ENCODE data around the gene TRAPPC8. TPM values are rescaled to one million over a fixed set of nuclear protein-coding genes. Genes with fewer than 3 reads are reported as not detected.
A peak's percentile ranks its signal among the peaks of the same experiment; 100 is the strongest.

TRAPPC8 gene
- total and polyA plus RNA-seq, 2 experiments from 2014 or later = 27.2 to 66.2 TPM

GRCh38 chr18:31825772-31826171 is 117.2 kb downstream of the TRAPPC8 start (continued):
- TF ChIP-seq JUNB (IDR thresholded peaks at IDR 0.05; ENCODE audit: unreplicated experiment) (no peak), ZNF331 (CRISPR knock-in tag; IDR thresholded peaks at IDR 0.05; ENCODE audit: low read depth) (no peak)

- Histone ChIP-seq H3K4me3 (no peak overlapping the region), H3K27ac (ENCODE audit: low read depth) (peak overlapping the region; percentile 9; the same call in 1 of the 2 replicates), H3K9me2 (ENCODE audit: insufficient read depth) (no peaks in the 10 kb centered on the region), H3K4me2 (no peak overlapping the region), H3K4me1 (ENCODE audit: insufficient read depth) (peaks cover 13% of the 10 kb centered on the region), H3K36me3 (ENCODE audit: insufficient read depth) (no peaks in the 10 kb centered on the region), H3F3A (replicated peaks; ENCODE audit: low read depth) (no peaks in the 10 kb centered on the region; the same call in 1 of the 2 replicates), H4K20me1 (replicated peaks; ENCODE audit: insufficient read depth) (no peaks in the 10 kb centered on the region), H3K79me2 (replicated peaks; ENCODE audit: insufficient read depth) (no peaks in the 10 kb centered on the region), H3K27me3 (ENCODE audit: insufficient read depth) (0 out of 2 replicates have a peak, but pooled peaks cover 3% of the 10 kb centered on the region), H2AFZ (no peak overlapping the region)
- Mint-ChIP-seq H3K27me3 (ENCODE audit: insufficient read depth, low read depth, poor library complexity) (peaks cover 12% of the 10 kb centered on the region), H3K27ac (no peak overlapping the region), H3K4me3 (no peak overlapping the region), H3K4me1 (peaks cover 37% of the 10 kb centered on the region), H3K36me3 (ENCODE audit: low read depth) (peaks cover 6% of the 10 kb centered on the region; the same call in 2 of the 3 replicates), H3K9me3 (peaks cover 8% of the 10 kb centered on the region; the same call in 1 of the 3 replicates)
- no peak for DNase-seq (ENCODE audit: low spot score)
- TF ChIP-seq, protein P1, sequence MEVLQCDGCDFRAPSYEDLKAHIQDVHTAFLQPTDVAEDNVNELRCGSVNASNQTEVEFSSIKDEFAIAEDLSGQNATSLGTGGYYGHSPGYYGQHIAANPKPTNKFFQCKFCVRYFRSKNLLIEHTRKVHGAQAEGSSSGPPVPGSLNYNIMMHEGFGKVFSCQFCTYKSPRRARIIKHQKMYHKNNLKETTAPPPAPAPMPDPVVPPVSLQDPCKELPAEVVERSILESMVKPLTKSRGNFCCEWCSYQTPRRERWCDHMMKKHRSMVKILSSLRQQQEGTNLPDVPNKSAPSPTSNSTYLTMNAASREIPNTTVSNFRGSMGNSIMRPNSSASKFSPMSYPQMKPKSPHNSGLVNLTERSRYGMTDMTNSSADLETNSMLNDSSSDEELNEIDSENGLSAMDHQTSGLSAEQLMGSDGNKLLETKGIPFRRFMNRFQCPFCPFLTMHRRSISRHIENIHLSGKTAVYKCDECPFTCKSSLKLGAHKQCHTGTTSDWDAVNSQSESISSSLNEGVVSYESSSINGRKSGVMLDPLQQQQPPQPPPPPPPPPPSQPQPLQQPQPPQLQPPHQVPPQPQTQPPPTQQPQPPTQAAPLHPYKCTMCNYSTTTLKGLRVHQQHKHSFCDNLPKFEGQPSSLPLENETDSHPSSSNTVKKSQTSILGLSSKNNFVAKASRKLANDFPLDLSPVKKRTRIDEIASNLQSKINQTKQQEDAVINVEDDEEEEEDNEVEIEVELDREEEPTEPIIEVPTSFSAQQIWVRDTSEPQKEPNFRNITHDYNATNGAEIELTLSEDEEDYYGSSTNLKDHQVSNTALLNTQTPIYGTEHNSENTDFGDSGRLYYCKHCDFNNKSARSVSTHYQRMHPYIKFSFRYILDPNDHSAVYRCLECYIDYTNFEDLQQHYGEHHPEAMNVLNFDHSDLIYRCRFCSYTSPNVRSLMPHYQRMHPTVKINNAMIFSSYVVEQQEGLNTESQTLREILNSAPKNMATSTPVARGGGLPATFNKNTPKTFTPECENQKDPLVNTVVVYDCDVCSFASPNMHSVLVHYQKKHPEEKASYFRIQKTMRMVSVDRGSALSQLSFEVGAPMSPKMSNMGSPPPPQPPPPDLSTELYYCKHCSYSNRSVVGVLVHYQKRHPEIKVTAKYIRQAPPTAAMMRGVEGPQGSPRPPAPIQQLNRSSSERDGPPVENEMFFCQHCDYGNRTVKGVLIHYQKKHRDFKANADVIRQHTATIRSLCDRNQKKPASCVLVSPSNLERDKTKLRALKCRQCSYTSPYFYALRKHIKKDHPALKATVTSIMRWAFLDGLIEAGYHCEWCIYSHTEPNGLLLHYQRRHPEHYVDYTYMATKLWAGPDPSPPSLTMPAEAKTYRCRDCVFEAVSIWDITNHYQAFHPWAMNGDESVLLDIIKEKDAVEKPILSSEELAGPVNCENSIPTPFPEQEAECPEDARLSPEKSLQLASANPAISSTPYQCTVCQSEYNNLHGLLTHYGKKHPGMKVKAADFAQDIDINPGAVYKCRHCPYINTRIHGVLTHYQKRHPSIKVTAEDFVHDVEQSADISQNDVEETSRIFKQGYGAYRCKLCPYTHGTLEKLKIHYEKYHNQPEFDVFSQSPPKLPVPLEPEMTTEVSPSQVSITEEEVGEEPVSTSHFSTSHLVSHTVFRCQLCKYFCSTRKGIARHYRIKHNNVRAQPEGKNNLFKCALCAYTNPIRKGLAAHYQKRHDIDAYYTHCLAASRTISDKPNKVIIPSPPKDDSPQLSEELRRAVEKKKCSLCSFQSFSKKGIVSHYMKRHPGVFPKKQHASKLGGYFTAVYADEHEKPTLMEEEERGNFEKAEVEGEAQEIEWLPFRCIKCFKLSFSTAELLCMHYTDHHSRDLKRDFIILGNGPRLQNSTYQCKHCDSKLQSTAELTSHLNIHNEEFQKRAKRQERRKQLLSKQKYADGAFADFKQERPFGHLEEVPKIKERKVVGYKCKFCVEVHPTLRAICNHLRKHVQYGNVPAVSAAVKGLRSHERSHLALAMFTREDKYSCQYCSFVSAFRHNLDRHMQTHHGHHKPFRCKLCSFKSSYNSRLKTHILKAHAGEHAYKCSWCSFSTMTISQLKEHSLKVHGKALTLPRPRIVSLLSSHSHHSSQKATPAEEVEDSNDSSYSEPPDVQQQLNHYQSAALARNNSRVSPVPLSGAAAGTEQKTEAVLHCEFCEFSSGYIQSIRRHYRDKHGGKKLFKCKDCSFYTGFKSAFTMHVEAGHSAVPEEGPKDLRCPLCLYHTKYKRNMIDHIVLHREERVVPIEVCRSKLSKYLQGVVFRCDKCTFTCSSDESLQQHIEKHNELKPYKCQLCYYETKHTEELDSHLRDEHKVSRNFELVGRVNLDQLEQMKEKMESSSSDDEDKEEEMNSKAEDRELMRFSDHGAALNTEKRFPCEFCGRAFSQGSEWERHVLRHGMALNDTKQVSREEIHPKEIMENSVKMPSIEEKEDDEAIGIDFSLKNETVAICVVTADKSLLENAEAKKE (CRISPR knock-in tag; IDR thresholded peaks at IDR 0.05) = no peak
- no peak for TF ChIP-seq REST (IDR thresholded peaks at IDR 0.05; ENCODE audit: unreplicated experiment)
- TF ChIP-seq CREB1 (CRISPR knock-in tag; IDR thresholded peaks at IDR 0.05; ENCODE audit: low read depth) = no peak
- TF ChIP-seq ZNF331 (CRISPR knock-in tag; IDR thresholded peaks at IDR 0.05; ENCODE audit: low read depth) = no peak
- no peak for TF ChIP-seq NANOG (IDR thresholded peaks at IDR 0.05; ENCODE audit: borderline replicate concordance)
- TF ChIP-seq ZNF114 (CRISPR knock-in tag; IDR thresholded peaks at IDR 0.05) = no peak
- TF ChIP-seq ETS1 (IDR thresholded peaks at IDR 0.05) = no peak
- no peak for TF ChIP-seq JUNB (IDR thresholded peaks at IDR 0.05; ENCODE audit: unreplicated experiment)
- TF ChIP-seq CTCF (conservative IDR thresholded peaks at IDR 0.05; ENCODE audit: low read depth in 2 of 2) = no peak
- no peak for TF ChIP-seq STAT1 (IDR thresholded peaks at IDR 0.05; ENCODE audit: unreplicated experiment)
- TF ChIP-seq EZH2 (IDR thresholded peaks at IDR 0.05; ENCODE audit: low read depth, unreplicated experiment) = no peak
- ATAC-seq = no peak
Observed at GRCh38 chr18:31821545-31822171, 121.3 kb downstream of the TRAPPC8 start.
